OCI-LY1 (cell line): ENCODE measurements around the gene EXPH5.

Experiments used
- CTCF ChIP-seq: fragments of 200-600 bp; sonication (generic), shearing (Covaris generic); IDR thresholded peaks from 2 replicates; pipeline ENCODE4 v1.5.1; 2017; ENCODE audit warnings: mild to moderate bottlenecking, antibody characterized with exemption, low read length, moderate library complexity, mixed read lengths
- EZH2 ChIP-seq: fragments of 200-600 bp; sonication (generic), shearing (Covaris generic); IDR thresholded peaks from 2 replicates; pipeline ENCODE4 v1.8.0; 2017; ENCODE audit warnings: borderline replicate concordance, mixed run types, mild to moderate bottlenecking, antibody characterized with exemption, low read length, moderate library complexity, mixed read lengths

GRCh38 chr11:108558222-108558621, 35.3 kb downstream of the EXPH5 start:
- TF ChIP-seq CTCF (no peak), EZH2 (no peak)
